Islet precursor cell (in vitro differentiated cells): ENCODE data around the gene C1orf226.
"Not testable (repeated sequence)": the region's sequence is repeated elsewhere in the genome, so short reads cannot be mapped to it uniquely, and the experiment has no call there.

ENCODE experiments used
- DNase-seq: peaks from one replicate; pipeline ENCODE4 v3.0.0-alpha.2; 2018

Gene C1orf226, protein sequence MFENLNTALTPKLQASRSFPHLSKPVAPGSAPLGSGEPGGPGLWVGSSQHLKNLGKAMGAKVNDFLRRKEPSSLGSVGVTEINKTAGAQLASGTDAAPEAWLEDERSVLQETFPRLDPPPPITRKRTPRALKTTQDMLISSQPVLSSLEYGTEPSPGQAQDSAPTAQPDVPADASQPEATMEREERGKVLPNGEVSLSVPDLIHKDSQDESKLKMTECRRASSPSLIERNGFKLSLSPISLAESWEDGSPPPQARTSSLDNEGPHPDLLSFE

DNA sequence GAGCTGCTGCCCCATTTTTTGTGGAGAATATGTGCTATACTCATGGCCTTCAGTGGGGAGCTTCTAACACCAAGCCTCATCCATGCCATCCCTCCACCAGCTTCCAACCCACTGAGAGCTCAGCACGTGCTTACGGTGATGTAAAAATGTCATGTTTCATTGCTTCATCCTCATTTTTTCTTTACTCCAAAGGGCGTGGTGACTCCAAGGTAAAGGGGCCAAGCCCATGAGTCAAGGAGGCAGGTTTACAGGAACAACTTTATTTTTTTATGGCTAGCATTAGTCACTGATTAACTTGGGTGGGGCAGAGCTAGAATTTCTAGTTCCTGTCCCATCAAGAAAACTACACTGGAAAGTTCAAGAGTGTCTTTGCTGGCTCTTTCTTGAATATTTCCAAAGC is at the start of gene C1orf226:
Gene C1orf226 (plus strand): TSS at position 346 of the 400 bp plus-strand sequence. CDS start 174 bp downstream, outside the sequence.
- no peak for DNase-seq

DNA sequence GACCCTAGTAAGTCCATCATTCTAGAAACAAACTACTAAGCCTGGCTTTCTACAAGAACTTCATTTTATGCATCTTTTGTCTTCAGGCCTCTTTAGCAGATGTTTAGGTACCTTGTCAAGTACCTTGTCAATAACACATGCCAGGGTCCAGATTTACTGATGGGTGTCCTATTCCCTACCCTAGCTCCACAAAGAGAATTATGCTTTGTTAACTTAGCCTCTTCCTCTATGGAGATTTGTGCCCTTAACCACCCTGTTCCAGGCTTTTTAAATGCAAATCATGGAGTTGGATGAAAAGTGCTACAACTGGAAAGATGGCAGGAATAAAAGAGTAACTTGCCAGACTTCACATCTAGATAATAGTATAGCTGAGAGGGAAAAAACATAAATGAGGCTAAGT is 47.5 kb upstream of the C1orf226 start:
- DNase-seq: no peak

DNA sequence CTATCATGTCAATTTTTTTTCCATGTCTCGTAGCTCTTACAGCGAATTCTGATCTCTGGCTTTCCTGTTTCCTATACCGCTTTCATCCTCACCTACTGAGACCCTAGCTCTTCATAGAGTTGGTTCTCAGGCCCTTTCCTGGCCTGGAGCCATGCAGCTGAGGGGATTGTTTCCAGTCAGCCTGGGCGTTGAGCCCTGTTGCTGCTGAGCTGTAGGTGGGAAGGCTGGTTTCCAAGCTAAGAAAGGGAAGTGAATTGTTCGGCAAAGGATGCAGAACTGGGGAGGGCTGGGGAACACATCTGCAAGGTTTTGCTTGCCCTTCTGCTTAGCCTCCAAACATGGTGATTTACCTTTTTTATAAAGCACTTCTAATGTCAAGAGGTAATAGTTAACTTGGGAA is 46.4 kb upstream of the C1orf226 start:
- DNase-seq: no peak

DNA sequence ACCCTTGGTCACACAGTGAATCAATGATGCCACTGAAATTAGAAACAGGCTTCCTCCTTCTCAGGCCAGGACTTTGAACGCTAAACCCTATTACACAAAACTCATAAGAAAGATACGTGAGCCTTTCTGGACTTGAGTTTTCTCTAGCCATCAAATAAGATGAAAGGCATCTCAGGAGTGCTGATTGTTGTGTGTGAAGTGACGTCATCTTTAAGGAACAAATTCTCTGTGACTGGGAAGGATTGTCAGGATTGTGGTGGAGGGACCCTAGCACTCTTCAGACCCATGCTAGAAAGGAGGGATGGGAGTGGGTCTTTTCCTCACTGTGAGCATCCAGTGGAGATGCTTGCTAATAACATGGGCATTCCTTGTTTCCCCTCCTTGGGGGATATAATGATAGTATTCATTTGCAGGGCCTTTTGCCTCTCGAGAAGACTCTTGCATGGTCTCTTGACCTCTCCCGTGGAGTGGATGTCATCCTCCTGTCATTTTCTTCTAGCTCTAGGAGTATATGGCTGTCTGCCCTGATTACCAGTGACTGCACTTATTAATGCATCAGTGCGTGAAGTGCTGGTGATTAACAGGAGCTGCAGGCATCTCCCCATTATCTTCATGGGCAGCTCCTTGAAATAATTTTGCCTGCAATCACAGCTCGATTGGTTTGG is 44.8 kb upstream of the C1orf226 start:
- DNase-seq: no peak

DNA sequence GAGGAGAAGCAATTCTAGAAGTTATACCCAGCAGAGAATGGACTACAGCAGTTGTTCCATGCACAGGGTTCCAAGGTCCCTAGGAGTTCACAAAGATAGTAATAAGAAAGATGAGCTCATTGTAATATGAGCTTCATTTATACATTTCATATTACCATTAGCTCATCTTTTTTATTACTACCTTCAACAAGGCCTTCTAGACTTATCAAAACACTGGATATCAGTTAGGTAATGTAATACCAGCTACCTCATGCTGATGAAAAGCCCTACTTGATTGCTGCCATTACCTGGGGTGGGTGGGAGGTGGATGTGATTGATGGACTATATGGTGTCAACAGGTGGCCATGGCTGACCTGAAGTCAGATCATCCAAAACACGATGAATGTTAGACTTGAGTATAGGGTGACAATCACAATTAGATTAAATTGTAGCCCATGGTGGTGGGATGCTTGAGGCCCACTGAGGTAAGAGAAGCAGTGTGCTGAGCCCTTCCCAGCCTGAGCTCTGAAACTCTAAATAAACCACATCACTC is 39.0 kb upstream of the C1orf226 start:
- no peak for DNase-seq

DNA sequence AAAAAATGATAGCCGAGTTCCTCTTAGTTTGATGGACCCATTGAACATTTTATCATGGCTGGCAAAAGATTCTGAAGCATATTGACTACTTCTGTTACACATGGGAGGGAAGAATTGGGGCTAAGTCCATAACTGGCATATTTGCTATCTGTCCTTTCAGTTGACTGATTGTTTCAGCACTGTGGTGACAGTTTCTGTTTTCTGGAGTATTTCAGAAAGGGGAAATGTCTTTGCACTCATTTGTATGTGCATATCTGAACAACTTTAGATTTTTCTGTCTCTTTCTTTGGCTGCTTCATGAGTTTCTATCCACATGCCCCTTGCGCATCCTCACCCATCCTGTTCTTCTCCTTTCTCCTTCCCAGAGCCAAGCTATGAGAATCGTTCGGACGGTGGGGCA is 38.1 kb upstream of the C1orf226 start:
- DNase-seq: no peak

DNA sequence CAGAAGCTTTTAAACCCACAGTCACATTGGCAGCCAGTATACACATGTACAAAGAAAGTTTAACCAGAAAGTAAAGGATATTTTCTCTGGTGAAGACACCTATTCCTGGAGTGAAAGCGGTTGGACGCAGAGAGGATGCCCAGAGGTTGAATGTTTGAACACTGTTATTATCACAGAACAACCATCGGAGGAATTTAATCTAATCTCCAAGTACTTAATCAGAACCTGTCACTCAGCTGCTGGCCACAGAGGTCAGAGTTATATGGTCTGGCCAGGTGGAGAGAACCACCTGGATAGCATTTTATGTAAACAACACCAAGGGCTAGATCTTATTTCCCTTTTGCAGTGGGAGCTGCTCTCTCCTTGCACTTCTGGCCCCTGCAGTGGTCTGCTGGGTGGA is 34.2 kb upstream of the C1orf226 start:
- no peak for DNase-seq

DNA sequence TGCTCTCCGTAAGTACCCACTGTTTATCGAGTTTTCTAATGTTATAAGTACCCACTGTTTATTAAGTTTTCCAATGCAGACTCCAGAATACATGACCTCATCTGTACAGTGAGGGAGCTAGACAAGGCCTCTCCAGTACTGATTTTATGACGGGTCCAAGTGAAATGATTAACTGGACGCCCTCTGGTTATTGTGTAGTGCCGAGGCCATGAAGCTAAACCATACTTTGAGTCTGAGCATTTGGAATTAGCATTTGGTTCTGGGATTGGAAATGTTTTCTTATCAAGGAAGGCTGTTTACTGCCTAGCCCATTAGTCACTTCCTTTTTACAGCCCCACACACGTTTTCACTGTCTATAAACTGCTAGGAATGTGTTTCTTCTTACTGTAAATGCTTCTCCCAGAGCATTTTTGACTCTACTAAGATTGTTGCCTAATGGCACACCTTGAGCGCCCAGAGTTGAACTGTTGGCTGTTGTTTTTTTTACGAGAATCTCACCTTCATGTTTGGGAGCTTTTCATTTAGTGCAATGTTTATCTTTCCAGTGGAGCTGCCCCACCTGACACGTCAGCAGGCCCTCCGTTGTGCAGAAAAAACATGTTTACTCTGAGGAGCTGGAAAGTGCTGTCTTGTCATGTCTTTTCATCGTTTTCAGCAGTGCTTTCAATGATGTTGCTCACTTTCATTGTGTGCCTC is 31.7 kb upstream of the C1orf226 start:
- peak; percentile 85 for DNase-seq

DNA sequence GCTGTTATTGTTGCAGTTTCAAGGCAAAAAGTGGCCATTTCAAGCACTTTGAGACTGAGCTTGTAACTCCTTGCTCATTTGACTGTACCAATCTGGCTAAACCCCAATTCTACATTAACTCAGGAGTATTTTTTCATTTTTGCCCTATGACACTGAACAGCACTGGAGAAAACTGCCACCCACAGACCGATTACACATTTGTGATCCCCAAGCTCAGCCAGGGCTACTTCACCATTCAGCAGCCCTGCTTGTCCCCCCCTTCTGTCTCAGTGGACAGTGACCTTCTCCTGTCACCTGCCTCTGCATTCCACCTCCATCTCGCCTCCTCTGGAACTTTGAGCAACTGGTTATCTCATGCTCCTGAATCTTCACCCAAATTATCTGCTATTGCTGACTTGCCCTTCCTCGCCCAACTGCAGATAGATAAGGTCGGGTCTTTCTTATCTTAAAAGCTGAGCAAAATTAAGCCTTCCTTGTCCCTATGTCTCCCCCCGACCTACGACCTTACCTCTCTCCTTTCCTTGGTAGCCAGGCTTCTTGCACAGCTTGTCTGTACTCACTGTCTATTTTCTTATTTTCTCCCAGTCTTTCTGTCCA is 30.2 kb upstream of the C1orf226 start:
- no peak for DNase-seq

DNA sequence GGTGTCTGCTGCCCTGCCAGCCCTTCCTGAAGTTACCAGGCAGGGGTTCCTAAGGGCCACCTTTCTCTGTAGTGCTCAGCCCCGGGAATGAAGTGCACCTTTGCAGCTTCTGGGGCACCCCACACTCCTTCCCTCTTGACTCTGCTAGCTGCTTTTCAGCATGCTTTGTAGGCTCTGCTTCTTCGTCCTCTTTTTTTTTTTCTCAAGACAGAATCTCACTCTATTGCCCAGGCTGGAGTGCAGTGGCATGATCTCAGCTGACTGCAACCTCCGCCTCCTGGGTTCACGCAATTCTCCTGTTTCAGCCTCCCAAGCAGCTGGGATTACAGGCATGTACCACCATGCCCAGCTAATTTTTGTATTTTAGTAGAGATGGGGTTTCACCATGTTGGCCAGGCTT is 29.7 kb upstream of the C1orf226 start:
- DNase-seq: not testable (repeated sequence)

DNA sequence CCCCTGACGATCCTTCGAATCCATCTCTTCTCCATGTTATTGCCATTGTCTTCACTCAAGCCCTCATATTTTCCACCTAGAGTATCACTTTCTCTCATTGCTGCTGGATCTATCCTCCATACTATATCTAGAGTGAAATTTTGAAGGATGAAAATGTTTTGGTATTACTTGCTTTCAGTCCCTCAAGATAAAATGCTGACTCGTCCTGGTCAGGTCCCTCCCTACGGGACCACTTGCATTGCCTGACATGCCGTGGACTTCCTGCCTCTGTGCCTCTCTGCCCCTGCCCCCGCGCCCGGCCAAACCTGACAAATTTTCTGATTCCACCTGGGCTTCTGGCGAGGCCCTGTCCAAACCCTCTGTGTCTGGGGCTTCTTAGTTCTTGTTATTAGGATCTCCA is 28.4 kb upstream of the C1orf226 start:
- no peak for DNase-seq

DNA sequence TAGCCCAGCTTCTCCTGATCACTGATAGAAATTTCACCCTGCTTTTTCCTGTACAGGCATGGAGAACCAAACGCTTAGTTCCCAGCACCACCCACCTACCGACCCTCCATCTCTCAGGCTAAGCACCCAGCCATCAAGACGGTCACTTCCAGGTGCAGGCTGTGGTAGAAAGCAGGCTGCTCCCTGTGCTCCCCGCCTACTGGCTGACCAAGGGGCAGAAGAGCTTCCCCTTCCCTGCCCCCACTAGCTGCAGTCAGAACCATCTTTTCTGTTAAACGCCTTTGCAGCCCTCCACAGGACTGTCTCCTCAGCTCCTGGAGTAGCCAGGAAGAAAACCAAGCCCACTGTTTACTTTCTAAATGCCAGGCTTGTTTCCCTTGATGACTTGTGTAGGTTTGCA is 27.8 kb upstream of the C1orf226 start:
- DNase-seq: no peak

DNA sequence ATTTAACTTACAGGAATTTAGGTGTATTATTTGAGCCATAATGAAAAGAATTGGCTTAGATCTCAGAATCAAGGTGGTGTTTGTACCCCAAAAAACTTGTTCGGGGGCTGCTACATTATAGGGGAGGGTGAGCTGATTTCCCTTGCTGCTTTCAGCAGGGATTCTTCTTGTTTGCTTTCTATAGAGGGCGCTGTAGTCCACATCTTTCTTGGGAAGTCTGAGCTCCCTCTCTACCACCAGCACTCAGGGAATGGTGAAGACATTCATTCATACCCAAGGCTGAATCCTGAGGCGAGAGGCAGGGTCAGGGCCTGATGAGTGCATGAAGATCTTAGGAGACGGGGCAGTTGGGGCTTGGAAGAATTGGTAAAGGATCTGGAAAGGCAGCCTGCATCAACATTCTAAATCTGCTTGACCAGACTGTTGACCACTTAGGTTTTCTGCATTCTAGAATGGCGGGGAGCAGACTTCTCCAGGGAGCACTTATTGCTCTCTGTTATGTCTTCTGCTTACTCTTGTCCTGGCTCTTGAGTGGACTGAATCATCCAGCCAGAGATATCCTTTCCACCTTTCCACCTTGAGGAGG is 23.8 kb upstream of the C1orf226 start:
- no peak for DNase-seq

DNA sequence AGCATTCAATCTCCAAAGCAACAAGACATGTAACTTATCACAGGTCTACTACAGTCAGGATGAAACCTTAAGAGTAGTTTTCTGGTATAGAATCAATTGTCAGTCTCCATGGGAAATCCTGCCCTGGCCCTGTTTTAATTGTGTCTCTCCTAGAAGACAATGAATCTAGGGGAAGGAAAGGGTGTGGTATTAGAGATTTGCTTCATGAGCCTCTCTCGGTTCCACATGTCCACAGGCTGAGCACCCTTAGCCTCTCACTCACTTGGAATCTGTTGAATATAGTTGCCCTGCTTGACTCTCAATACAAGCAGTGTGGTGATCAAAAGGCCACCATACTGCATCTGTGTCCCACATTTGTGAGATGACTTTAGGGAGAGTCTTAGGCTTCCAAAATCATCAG is 22.6 kb upstream of the C1orf226 start:
- DNase-seq: no peak

DNA sequence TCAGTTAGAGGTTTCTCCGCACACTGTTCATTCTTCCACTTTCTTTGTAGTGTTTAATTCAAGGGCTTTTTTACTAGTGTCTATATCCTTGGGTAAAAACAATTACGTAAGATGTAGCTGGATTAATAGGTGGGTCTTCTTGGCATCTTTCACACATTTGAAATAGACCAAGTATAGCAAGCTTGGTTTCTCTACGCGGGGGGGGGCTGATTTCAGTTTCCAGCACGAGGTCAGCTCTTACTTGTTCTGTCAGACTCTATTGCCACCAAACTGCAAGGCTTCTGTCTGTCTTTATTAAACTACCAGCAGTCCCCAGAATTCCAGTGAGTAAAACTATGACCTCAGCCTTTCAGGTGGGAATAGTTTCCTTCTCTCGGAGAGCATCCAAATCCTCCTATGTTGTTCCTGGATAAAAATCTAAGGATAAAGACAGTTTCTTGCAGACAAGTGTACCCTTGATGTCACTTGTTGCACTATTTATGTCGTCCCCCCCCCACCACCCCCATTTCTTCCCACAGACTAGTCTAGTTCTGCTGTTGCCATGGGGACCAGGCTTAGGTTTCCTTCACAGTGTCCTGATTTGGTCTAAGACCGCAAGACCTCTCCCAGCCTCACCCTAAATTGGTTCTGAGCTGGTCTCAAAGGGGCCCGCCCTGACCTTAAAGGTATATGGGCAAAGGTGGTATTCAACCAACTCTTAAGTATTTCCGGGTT is 21.8 kb upstream of the C1orf226 start:
- no peak for DNase-seq

DNA sequence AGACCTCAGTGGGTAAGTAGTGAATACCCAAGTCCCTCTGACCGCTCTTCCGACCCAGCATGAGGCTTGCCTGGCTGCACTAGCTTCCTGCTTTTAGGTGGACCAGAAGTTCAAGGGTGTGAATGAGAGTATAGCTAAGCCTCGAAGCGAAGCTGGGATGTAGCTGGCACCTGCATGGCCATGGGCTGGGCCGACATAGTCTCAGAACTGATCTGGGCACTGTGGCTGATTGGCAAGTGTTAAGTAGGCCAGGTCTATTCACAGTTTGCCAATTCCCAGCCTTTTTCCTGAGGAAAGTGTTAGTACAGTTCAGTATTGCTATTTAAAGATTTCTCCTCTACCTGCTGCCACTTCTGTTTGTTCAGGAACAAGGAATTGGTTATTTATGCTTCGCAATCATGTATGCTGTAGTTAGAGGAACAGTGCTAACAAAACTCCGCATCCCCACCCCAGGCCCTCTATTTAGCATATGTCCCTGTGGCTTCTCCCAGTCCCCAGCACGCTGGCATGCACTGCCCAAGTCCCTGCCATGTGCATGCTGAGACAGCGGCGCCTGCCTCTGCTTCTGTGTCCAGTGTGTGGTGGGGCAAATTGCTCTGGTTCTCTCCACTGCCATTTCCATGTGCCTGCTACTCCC is 21.2 kb upstream of the C1orf226 start:
- DNase-seq: no peak

DNA sequence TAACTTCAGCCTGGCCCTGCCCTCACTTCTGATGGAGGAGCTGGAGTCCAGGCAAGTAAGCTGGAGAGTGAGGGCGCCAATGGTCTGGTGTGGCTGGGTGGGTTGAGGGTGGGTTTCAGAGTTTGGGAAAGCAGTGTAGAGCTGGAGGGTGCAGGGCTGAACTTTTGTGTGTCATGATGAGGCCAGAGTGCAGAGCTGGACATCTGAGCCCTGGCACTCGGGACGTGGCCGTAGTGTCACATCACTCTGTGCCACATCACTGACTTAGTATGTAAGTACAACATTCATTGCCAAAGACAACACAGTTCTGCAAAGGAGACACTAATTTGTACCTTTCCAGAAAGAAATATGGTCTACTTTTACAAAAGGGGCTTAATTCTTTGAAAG is 20.7 kb upstream of the C1orf226 start:
- no peak for DNase-seq

DNA sequence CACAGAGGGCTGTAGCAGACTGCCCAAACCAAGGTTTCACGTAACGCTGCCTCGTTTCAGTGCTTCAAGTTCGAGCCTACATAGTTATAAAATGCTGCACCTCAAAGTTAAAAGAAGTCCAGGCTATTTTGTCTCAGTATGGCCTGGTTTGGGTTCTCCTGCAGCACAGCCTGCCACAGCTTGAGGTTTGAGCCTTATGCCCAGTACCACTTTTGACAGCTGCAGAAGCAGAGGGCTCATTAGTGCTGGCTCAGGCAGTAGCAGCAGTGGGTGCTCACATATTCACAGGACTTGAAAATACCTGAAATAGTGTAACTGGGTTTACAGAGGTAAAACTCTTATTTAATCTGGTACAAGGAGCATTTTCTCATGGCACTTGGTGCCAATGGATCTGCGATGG is 20.2 kb upstream of the C1orf226 start:
- no peak for DNase-seq

DNA sequence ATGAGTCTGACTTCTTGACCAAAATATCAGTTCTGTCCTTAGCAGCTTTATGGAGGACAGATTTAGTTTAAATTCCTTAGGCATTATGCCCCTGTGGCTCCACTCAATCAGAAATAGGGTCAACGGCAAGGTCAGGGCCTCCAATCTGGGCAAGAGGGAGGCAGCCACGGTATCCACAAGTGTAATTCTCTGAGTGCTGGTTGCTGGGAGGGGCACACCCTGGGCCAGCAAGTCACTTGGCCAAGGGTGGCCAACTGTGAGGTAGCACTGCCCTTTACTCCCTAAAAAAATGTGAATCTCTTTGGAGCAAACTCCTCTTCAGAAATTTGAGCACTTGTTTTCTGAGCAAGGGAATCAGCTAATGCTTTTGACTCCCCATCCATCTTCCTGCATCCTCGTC is 17.7 kb upstream of the C1orf226 start:
- DNase-seq: no peak

DNA sequence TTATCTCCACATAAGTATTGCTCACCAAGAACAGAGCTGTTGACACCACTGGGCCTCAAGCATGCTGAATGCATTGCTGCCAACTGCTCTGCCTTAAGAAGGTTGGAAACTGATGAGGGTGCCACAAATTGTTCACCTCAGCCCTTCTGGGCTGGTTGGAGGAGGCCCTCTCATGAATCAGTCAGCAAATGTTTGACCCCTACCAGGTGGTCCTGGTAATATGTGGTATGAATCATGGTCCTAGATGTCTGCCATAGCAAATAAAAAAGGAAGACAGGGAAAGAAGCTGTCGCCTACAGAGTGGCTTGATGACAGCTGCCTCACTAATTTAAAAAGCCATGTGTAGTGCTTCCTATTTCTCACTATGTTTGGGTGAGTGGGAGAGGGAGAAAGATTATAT is 17.0 kb upstream of the C1orf226 start:
- no peak for DNase-seq

DNA sequence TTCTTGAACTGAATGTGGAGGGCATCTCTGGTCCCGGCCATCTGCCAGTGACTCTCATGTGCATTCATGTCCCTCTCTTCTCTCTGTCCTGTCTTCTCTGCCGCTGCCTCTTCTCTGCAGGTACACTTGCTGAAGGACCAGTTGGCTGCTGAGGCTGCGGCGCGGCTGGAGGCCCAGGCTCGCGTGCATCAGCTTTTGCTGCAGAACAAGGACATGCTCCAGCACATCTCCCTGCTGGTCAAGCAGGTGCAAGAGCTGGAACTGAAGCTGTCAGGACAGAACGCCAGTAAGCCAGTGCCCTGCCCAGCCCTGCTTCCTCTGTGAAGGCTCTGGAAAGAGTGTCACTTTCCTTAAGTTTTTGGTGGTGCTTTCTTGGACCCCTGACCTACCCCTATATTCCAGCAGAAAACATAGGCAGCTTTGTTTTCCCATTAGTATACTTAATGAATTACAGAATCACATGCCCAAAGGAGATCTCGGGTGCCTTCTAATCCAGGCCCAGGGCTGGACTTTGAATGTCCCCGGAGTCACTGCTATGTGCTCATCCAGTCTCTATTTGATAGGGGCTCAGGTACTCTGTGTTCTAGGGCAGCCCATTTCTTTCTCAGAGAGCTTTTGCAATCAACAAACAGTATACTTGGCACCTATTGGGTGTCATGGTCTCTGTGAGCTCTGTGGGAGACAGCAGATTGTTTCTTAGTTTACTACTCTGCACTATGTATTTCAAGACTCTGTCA is 16.1 kb upstream of the C1orf226 start:
- DNase-seq: no peak
